RPMI7951 (cell line): ENCODE measurements around the gene PLLP. TPM values are rescaled to one million over a fixed set of nuclear protein-coding genes. Genes with fewer than 3 reads are reported as not detected.
"Not testable (repeated sequence)": the region's sequence is repeated elsewhere in the genome, so short reads cannot be mapped to it uniquely, and the experiment has no call there.

ENCODE experiments used
- DNase-seq: peaks from one replicate; pipeline ENCODE4 v3.0.0-alpha.2; 2012; ENCODE audit warnings: low read depth
- total RNA-seq: library from RNA; depleted of rRNA; stranded (reverse); fragments of >200 nt; shearing (Covaris generic); gene quantifications from 2 replicates; pipeline ENCODE4 v1.2.3, GENCODE V29; 2014

Gene PLLP
- total RNA-seq, 1 experiment from 2014 or later = 0.24 TPM

DNA sequence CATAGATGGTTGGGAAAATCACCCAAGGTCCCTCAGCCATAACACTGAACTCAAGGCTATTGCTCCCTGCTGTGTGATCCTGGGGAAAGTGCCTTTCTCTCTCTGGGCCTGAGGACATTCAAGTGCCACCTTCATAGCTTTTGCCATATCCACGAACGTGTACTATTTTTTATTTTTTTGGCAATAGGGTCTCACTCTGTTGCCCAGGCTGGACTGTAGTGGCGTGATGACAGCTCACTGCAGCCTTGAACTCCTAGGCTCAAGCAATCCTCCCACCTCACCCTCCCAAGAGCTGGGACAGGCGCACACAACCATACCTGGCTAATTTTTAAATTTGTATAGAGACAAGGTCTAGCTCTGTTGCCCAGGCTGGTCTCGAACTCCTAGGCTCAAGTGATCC lies 10.6 kb downstream of the PLLP start:
- DNase-seq = no peak

DNA sequence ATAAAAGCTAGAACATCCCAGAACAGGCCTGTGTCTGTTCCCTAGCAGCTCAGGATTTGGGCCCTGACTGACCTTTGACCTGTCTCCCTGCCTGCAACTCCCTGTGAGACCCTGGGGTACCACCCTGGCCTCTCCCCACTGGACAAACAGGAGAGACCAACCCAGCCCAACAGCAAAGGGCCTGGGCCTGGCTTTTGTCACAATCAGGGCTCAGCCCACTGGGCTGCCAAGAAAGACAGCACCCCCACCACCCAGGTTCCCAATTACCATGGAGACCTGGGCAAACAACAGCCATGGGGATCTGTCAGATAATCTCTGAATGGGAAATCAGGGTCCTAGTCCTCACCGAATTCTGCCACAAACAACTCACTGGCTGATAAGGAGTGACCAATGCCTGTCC lies 11.1 kb downstream of the PLLP start:
- no peak for DNase-seq

DNA sequence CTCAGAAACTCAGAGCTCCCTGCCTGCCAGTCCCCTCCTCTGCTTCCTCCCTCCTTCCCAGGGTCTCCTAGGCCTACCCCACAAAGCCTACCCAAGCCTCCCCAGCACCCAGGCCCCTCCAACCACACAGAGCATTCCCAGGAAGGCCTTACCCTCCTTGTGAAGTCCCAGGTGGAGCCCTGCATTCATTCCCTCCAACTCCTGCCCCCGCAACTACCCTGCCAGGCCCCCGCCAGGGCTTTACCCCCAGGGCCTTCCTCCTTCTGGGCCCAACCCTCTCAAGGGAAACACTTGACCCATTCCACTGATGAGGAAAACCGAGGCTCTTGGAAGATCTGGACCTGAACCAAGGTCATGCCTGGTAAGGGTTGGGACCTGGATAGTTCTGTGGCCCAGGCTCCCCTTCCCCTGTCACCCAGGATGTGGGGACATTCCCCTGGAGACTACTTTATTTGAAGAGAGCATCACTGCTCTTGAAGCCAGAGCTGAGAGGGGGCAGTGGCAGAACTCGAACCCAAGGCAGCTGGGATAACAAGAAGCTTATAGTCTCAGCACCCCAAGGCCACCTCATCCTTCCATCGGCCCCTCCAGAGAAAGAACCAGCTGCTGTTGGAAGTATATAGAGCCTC lies 12.5 kb downstream of the PLLP start:
- no peak for DNase-seq

DNA sequence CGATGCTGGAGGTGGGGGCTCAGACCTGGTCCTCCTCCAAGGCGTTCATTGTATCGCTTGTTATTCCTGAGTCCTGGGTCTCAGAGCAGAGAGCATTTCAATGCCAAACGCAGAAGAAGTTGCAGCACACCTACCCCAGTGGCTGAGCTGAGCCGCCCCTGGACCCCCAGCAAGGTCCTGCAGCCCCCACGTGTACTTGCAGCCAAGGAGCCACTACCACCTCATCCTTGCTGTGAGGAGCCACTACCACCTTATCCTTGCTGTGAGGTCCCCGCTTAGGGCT lies 13.5 kb downstream of the PLLP start:
- DNase-seq = no peak

DNA sequence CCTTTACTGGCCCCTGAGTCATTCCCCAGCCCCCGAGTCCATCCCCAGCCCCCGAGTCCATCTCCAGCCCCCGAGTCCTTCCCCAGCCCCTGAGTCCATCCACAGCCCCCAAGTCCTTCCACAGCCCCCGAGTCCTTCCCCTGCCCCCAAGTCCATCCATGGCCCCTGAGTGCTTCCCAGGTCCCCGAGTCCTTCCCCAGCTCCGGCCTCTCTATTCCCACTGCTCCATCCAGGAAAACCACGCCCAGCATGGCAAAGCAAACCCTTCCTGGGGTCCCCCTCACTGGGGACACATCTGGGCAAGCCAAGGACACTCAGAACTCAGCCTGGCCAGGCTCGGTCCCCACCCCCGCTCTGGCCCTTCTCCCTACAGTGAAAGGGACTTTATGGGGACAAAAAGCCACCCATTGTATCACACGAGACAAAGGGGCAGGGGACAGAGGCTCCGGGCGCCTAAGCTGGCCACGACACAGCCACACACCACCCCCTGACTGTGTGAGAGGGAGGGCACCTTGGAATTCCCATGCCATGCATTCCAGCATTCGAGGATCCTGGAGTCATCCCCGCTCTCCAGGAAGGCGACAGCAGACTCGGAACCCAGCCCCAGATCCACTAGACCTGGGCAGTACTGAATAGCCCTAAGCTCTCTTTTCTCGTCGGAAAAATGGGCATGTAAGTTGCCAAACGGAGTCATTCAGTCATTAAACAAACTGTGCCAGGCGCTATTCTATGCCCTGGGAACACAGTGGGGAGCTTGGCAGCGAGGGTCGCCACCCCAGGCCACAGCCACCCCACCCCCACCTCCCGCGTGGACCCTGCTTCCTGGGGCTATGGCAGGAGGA lies 14.0 kb downstream of the PLLP start:
- no peak for DNase-seq

DNA sequence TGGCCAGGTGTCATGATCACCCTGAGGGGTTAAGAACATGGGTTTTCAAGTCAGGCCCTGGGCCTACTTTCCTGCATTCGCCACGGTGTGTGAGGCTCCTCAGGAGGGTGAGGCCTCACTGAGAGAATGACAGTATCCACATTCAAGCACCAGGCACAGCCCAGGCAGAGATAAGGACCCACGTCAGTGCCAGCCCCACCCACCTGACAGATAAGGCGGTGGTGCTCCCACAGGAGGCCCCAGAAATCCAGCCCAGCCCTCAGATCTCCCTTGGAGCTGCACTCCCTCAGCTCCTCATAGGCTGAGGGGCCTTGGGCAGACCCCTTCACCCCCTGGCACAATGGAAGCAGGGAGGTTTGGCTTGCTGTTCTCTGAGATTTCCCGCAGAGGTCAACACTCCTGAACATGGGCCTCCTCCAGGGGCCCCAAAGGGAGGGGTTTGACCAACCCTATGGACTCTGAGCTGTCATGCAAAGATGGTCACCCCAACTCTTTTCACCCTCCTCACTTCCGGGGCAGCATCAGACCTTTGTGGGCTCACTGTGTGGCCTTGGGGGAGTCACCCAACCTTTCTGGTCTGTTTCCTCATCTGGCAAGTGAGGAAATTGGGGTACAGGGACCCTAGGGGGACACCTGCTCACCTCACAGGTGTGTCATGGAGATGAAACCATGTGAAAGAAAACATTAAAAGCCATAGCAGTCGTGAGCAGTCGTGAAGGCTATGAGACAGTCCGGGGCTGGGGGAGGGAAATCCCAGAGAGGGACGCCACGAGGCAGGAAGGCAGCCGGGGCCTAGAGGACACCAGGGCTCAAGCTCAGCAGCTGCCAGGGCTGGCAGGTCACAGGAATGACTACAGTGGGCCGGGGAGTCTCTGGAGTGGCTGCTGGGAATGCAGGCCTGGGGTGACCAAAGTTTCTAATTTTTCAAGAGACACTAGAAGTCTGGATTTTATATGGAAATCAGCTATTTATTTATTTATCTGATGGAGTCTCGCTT lies 15.4 kb downstream of the PLLP start:
- DNase-seq = no peak

DNA sequence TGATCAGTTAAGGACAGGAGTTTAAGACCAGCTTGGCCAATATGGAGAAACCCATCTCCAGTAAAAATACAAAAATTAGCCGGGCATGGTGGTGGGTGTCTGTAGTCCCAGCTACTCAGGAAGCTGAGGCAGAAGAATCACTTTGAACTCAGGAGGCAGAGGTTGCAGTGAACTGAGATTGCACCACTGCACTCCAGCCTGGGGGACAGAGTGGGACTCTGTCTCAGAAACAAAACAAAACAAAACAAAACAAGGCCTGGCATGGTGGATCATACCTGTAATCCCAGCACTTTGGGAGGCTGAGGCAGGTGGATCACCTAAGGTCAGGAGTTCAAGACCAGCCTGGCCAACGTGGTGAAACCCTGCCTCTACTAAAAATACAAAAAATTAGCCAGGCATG lies 17.1 kb downstream of the PLLP start:
- DNase-seq = not testable (repeated sequence)

DNA sequence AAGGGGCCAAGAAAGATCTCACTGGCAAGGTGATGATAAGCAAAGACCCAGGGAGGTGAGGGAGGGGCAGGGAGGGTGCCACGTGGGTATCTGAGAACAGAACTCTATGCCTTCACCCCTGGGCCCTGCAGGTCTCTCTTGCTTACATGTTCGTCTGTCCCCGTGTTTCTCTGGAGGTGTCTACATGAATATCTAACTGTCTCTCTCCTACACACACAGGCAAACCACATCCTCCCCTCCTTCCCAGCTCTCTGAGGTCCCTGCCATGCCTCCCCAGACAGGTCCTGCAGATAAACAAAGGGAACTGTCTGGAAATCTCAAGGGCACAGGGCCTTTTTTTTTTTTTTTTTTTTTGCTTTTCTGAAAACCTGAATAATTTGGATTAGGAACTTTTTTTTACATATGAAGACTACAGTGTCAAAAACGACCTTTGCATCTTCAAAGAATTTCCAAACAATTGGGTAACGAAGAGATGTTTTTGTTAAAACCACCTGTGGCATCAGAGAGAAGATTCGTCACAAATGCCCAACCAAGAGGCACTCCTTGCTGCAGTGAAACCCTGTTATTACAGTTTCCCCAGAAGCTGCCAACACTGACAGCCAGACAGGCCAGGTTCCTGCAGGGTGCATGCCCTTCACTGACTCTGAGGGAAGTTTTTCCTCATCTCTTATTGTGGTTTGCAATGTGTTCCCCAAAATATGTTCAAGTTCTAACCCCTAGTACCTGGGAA lies 17.8 kb downstream of the PLLP start:
- DNase-seq = peak; percentile 10

DNA sequence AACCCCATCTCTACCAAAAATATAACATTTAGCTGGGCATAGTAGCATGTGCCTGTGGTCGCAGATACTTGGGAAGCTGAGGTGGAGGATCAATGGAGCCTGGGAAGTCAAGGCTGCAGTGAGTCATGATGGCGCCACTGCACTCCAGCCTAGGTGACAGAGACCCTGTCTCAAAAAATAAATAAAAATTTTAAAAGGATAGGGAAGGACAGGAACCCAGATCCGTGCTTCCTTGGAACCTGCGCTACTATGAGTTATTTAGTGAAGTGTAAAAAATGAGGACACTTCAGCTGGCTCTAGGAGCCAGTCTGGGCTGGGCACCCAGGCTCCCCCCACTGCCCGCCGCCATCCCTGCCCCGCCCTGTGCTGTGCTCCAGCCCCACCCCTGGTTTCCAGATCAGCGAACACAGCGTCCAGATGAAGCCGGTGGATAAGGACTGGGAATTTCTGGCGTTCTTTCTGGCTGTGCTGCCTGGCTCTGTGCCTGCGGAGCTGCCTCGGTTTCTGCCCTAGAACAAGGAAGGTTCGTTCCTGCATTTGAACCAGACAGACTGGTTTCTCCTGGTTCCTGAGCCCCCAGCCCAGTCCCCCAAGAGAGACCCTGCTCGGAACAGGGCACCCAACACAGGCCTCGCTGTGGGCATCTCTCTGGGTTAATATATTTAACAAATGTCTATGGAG lies 18.5 kb downstream of the PLLP start:
- peak; percentile 22 for DNase-seq

DNA sequence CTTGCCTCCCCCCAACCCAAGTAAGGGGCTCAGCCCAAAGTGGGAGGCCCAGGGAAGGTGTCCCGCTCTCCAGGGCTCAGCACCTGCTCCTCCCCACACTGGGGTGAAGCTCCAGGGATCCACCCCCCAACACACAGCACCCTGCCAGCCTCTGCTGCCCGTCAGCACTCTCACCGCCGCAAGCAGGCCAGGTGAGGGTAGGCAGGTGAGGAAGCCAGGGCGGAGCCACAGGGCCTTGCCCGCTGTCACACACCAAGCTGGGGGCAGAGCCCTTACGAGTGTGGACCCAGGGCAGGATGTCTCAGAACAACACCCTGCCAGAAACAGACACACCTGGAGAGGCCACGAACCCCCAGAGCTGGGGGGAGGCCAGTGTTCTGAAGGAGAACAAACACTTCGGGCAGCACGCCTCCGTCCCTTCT lies 19.5 kb downstream of the PLLP start:
- no peak for DNase-seq

DNA sequence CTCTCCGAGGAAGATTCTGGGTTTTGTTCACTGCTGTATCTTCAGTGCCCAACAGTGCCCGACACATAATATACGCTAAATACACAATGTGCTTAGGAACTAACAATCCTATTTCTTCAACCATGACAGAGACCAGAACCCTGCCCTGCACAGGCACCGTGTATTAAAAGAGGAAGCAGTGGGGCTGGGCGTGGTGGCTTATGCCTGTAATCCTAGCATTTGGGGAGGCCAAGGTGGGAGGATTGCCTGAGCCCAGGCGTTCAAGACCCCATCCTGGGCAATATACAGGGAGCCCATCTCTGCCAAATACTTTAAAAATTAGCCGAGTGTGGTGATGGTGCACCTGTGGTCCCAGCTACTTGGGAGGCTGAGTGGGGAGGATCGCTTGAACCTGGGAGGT lies 20.1 kb downstream of the PLLP start:
- no peak for DNase-seq

DNA sequence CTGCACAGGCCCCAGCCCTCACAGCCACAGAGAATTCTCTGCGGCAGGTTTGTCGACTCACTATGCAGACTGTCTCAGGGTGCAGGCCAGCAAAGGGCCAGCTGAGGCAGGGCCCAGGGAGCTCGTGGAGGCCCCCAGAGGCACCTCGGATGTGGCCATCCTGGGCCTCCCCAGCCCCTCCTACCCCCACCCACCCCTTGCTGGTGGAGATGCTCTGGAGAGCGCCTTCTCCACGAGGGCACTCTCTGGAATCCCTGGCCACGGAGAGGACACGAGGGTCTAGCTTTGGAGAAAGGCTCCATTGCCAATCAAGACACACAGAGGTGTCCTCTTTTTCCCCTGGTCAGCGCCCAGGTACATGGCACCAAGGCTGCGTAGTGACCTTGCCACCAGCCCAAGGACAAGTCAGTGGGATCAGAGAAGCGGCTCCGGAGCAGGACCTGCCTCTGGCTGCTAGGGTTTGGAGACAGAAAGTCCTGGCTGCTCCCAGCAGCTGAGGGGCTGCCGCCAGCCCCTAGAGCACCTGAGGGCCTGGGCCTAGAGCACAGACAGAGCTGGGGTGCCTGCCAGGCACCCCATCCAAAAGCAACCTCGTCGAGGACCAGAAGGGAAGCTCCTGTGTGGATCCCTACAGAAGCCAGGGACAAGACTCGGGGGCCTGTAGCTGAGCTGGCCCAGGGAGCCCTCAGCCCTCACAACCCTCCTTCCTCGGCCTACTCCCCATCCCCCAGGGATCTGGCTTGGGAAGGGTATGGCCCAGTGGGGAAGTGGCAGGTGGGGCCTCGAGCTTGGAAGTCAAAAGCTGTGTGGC lies 20.7 kb downstream of the PLLP start:
- no peak for DNase-seq

DNA sequence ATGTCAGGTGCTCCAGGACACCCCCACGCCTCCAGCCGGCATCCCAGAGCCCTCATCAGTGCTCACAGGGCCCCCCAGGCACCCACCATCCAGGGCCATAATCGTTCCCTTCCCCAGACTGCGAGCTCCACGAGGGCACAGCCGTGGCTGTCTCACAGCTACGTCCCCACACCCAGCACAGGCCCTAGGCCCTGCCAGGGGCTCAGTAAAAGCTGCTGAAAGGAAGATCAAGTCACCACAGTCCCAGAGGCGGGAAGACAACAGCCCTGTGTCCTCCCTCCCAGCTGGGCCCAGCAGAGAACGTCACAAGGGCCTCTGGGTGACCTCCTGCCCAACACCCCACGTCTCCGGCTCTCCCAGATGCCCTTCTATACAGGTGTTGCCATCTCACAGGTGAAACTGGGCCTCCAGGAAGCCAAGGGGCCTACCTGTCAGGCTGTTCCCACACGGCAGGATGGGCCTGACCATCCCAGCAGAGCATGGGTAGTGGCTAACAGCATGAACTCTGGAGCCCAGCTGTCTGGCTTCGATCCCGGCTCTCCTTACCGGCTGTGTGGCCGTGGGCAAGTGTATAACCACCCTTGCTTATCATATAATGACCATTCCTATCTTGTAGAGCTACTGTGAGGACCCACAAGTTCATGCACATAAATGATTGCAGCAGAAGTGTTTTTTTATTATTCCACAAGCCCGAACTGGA lies 21.5 kb downstream of the PLLP start:
- DNase-seq = no peak

DNA sequence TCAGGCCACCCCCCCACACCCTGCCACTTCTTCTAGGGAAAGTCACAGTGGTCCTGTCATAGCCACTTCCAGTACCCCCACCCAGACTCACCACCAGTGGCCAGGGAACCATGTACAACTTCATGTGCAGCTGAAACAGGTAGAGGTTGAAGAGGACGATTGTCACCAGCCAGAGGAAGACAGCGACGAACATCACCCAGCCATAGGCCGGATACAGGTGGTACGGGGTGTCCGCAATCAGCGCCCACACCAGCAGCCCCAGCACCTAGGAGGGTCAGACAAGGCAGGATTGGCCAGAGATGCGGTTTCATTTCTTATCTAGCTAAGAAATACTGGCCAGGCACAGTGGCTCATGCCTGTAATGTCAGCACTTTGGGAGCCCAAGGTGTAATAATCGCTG lies 22.7 kb downstream of the PLLP start:
- no peak for DNase-seq

DNA sequence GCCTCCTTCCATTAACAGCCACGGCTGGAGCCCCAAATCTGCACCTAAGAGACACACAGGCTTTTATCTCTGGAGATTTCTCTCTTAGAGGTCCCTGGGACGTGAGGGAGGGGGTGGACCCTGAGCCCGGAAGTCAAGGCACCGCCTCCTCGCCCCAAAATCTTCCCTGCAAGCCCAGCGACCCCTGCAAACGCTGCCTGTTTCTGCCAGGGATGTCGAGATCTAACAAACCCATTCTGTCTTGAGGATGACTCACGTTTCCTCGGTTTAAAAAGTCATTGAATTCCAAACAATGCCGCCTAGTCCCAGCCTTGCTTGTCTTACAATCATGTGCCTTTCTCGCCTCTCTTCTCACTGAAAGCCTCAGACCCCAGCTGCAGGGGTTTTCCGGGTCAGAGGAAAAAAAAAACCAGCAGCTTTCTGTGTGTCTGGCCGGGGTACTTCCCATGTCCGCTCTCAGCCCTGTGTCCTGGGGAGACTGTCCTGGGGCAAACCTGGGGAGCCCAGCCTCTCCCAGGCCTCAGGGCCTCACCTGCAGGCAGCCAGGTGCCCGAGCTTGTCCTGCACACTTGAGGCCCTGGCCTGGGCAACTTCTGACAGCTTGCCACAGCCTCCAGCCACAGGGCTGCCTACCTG lies 24.1 kb downstream of the PLLP start:
- peak; percentile 72 for DNase-seq

DNA sequence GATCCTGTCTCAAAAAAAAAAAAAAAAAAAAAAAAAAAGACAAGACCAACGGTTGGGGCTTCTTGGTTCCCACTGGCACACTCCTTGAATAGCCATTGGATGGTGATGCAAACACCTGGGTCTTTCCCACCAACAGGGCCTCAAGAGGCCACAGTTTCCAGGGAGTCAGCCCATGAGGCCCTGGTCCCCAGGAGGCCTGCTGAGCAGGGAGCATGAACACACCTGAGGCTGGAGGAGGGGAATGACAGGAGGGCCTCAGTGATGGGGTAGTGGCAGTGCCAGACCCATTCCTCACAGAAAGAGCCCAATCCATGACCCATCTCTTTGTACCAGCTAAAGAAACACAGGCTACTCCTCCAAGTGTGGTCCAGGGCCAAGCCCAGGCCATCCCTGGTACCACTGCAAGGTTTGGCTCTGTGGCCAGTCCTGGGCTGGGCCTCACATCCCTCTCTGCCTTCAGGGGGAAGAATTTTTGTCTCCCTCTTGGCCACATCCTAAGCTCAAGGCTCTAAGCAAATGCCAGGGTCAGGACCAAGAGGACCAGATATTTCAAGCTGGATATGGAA lies 25.5 kb downstream of the PLLP start:
- DNase-seq = no peak

DNA sequence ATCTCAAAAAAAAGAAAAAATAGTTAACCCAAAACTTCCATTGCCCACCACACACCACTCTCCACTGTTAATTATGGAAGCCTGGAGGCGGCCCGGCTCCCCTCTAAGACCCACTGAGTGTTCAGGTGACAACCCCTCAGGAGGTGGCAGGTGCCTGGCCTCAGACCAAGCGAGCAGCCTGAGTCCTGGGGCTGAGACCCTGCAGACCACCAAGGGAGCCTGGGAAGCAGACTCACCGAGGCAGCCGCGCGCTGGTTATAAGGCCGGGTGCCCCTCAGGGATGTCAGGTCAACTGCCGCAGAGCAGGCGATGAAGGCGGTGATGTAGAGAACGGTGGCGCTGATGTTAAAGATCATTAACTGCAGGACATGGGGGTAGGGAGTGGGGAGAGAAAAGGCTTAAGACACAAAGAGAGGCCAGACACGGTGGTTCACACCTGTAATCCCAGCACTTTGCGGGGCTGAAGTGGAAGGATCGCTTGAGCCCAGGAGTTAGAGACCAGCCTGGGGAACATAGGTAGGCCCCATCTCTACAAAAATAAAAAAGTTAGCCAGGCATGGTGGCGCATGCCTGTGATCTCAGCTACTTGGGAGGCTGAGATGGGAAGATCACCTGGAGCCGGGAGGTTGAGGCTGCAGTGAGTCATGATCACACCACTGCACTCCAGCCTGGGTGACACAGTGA lies 26.1 kb downstream of the PLLP start:
- no peak for DNase-seq

DNA sequence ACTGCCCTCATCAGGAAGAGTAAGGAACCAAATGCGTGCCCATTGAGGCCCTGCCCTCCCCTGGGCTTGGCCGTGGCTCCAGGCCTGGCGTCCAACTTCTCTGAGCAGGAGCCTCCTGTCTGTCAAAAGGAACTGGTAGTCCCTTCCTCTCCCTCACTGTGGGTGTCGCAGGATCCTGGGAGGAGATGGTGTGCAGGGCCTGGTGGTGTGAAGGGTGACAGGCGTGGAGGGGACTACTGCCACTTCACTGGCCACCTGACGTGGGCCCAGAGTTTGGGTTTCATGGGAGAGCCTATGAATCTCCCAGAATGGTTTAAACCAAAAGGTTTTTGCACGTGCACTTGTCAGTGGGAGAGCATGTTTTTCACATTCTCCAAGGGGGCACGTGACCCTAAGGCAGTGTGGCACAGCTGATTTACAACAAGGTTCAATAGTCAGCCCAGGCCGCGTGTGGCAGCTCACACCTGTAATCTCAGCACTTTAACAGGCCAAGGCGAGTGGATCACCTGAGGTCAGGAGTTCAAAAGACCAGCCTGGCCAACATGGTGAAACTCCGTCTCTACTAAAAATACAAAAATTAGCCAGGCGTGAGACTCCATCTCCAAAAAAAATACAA lies 26.9 kb downstream of the PLLP start:
- DNase-seq = no peak
